Duodenal mucosa (tissue), 2 donors: ENCODE results near the gene EIF2A.

ENCODE experiments used
- H3K27ac ChIP-seq: one replicate; pipeline ENCODE4 v1.7.0; 2013; ENCODE audit warnings: low read depth, low read length
- H3K27me3 ChIP-seq, 2 donors: one replicate each; pipeline ENCODE4 v1.7.0; 2013; ENCODE audit warnings: low read length in 2 of 2, control low read depth in 1 of 2; ENCODE audit not compliant: insufficient read depth in 2 of 2, control insufficient read depth in 1 of 2
- H3K36me3 ChIP-seq, 2 donors: one replicate each; pipeline ENCODE4 v1.7.0; 2013; ENCODE audit warnings: low read length in 2 of 2, control low read depth in 1 of 2; ENCODE audit not compliant: insufficient read depth in 2 of 2, control insufficient read depth in 1 of 2
- H3K4me1 ChIP-seq, 2 donors: one replicate each; pipeline ENCODE4 v1.7.0; 2013; ENCODE audit warnings: low read length in 2 of 2, control low read depth in 1 of 2; ENCODE audit not compliant: insufficient read depth in 2 of 2, control insufficient read depth in 1 of 2
- H3K4me3 ChIP-seq, 2 donors: one replicate each; pipeline ENCODE4 v1.7.0; 2013; ENCODE audit warnings: low read length in 2 of 2, low read depth in 1 of 2
- H3K9ac ChIP-seq, 2 donors: one replicate each; pipeline ENCODE4 v1.7.0; 2013; ENCODE audit warnings: low read length in 2 of 2, low read depth in 1 of 2
- H3K9me3 ChIP-seq, 2 donors: one replicate each; pipeline ENCODE4 v1.7.0; 2013; ENCODE audit warnings: low read length in 2 of 2, control low read depth in 1 of 2; ENCODE audit not compliant: control insufficient read depth in 1 of 2

Gene EIF2A

DNA sequence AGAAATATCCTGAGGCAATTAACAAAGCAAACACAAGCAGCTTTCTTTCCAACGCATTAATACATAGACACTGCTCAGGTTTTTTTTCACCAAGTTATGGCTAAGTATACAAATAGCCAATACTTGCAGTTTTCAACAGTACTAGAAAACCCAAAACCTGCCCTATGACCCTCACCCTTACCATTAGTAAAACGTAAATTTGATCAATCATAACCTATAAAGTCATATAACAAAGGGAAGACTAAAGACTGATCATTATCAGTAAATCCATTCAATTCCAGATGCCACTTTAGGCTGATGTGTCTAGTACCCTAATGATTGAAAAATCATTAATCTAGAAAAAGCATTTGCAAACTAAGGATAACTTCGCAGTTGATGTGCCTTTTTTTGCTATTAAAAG, 3.5 kb upstream of the EIF2A start:
- no peaks in the 10 kb centered on the region for H3K9me3 ChIP-seq
- H3K4me1 ChIP-seq, result peaks cover 16 to 30% of the 10 kb centered on the region in 2 donors

DNA sequence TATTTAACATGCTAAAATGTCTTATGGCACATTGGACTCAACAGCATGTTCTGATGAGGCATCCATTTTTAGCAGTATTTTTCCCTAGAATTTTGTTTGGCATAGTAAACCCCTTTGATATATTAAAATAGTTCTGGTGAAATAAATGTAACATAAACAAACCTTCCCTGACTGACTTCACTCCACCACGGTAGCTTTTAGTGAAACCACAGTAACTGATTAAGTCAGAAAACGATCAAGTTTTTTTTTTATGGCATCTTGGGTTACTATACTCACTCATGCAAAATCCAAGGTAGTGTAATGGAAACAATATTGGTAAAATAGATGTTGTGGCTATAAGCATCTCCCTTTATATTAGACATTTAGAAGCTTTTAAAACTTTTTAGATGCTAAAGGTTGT, 3.1 kb upstream of the EIF2A start:
- Histone ChIP-seq H3K9ac (peak overlapping the region in 1 of 2 donors; percentile 7), H3K27me3 (no peaks in the 10 kb centered on the region), H3K27ac (no peak overlapping the region), H3K9me3 (no peaks in the 10 kb centered on the region), H3K4me1 (peaks cover 19 to 34% of the 10 kb centered on the region in 2 donors), H3K36me3 (peaks cover 0 to 19% of the 10 kb centered on the region in 2 donors), H3K4me3 (no peak overlapping the region)

More for the DNA sequence above, 3.5 kb upstream of the EIF2A start:
- Histone ChIP-seq H3K9ac (peak overlapping the region in 1 of 2 donors; percentile 7), H3K4me3 (no peak overlapping the region), H3K36me3 (peaks cover 0 to 19% of the 10 kb centered on the region in 2 donors), H3K27me3 (no peaks in the 10 kb centered on the region), H3K27ac (no peak overlapping the region)

DNA sequence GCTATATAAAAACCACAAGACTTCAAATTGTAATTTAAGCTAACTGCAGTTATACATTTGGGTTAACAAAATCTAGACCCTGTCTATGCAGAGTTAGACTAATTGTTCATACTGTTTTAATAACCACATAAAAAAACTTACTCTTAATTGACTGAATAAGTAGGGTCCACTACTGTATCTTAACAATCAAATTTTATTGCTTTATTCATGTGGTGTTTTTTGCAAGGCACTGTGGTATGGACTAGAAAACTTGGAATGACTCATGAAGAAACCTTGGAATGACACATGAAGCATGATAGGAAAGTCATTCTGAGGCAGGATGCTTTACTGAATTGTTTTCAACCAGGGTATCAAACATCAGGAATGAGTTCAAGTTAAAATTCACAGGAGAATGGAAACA, 2.5 kb upstream of the EIF2A start:
- no peak overlapping the region for H3K27ac ChIP-seq
- peaks cover 0 to 19% of the 10 kb centered on the region in 2 donors for H3K36me3 ChIP-seq
- H3K4me3 ChIP-seq, result no peak overlapping the region
- H3K9ac ChIP-seq, result no peak overlapping the region
- no peaks in the 10 kb centered on the region for H3K27me3 ChIP-seq
- no peaks in the 10 kb centered on the region for H3K9me3 ChIP-seq
- peaks cover 19 to 34% of the 10 kb centered on the region in 2 donors for H3K4me1 ChIP-seq

DNA sequence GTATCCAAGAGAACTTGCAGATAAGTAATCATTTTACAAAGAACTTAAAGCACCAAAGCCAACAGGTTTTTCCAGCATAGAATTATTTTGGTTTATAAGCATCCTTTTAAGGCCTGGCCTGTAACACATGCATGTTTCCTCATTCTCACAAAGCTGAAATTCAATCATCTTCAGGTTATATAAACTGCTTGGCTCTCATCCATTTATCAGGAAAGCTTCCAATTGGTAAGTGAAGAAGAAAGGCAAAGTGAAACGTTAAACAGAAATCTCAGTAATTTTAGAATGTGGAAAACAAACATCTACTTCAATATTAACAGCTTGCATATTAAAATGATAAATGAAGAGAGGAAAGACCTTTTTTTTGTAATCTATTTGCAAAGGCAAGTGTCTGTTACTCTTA, 1.9 kb upstream of the EIF2A start:
- Histone ChIP-seq H3K9ac (peak overlapping the region; percentile 95 to 97), H3K27ac (no peak overlapping the region), H3K4me1 (peaks cover 19 to 34% of the 10 kb centered on the region in 2 donors), H3K4me3 (peak overlapping the region; percentile 75 to 96), H3K36me3 (peaks cover 0 to 19% of the 10 kb centered on the region in 2 donors), H3K9me3 (no peaks in the 10 kb centered on the region), H3K27me3 (no peaks in the 10 kb centered on the region)

DNA sequence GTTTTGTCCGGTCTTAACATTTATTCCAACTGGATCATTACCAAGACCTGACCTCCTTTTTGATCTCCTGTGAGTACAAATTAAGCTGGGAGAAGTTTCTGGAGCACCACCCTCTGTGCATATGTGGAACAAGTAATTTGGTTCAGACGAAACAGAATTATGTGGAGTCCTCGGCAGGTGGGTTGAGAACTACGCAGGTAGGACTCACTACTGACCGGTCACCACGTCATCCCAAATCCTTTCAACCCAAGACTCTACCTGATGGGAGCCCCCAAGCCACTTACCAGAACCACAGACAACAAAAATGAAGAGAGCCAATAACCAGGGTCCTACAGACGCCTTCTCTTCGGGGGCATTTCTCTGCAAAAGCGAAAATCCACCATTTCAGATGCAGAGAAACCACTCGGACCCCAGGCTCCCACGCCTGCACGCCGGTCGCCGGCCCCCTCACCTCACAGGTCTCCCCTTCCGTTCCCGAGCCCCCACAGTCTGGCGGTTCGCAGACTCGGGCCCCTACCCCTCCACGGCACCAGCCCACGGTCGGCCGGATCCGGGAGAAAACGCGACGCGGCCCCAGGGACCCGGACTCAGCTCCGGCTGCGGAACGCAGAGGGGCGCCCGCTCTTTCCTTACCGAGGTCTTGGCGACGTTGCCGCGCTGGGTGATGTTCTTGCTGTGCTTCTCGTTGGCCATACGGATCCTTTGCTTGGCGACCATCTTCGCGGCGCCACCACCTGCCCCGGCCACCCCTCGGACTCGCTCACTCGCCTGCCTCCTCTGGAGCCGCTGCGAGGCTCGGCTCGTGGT, 965 bp upstream of the EIF2A start:
- Histone ChIP-seq H3K9ac (peak overlapping the region; percentile 95 to 97), H3K36me3 (peaks cover 0 to 21% of the 10 kb centered on the region in 2 donors), H3K27ac (peak overlapping the region; percentile 99), H3K4me3 (peak overlapping the region; percentile 75 to 96), H3K4me1 (peaks cover 19 to 34% of the 10 kb centered on the region in 2 donors), H3K27me3 (no peaks in the 10 kb centered on the region), H3K9me3 (no peaks in the 10 kb centered on the region)

DNA sequence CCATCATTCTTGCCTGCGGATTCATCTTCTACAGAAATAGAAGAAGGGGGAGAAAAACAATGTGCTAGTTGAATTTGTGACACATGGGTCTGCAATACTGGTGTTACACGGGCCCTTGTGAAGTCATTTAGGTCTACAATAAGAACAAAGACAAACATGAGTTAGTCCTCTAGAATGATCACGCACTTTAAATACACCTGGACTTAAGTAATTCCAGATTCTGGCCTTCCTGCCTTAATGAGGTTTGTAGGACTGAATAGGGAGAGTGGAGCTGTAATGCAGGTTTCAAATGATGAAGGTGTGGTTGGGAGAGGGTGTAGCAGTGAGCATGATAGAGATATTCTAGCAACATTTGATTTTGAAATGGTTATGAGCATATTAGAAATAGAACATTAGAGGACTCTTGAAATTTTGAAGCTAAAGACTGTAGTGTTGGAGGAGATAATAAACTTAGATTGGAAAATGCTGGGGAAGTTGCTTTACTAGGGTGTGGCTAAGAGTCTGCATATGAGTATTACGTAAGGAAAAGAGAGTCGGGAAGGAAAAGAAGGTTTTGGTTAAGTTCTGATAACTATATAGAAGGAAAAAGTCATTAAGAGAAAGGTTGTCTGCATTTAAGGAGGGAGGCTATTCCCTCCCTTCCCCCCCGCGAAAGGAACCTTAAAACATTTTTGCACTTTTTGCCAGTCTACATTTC, 606 bp downstream of the EIF2A start:
- peak overlapping the region; percentile 95 to 97 for H3K4me3 ChIP-seq
- H3K36me3 ChIP-seq, result peaks cover 0 to 28% of the 10 kb centered on the region in 2 donors
- peaks cover 19 to 31% of the 10 kb centered on the region in 2 donors for H3K4me1 ChIP-seq
- H3K27me3 ChIP-seq, result no peaks in the 10 kb centered on the region
- peak overlapping the region; percentile 45 to 80 for H3K9ac ChIP-seq
- no peaks in the 10 kb centered on the region for H3K9me3 ChIP-seq
- H3K27ac ChIP-seq, result peak overlapping the region; percentile 99

DNA sequence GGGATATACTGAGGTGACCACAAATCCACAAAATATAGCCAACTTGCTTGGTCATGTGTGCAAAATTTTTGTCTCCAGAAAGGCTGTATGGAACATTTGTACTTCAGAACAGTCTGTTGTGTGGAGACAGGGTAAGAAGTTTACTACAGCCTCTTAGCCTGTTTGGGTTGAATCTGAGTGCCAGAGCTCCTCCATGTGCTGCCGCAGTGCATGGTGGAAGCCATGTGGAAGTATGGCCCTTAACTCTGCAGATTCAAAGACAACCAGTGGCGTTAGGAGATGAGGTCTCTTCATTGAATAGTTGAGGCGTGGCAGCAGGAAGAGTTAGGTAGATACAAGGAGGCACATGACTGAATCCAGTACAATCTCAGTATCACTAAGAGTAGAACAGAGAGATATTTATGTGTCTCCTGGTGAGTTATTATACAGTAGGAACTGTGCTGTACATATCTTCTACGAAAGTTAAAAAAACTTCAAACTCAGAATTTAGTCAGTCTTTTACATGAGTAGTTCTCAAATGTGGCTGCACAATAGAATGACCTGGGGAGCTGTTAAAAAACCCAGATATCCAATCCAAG, 9.4 kb downstream of the EIF2A start:
- no peak overlapping the region for H3K4me3 ChIP-seq
- H3K9me3 ChIP-seq, result no peaks in the 10 kb centered on the region
- H3K27ac ChIP-seq, result no peak overlapping the region
- H3K9ac ChIP-seq, result no peak overlapping the region
- peaks cover 14 to 47% of the 10 kb centered on the region in 2 donors for H3K36me3 ChIP-seq
- H3K4me1 ChIP-seq, result no peaks in the 10 kb centered on the region
- H3K27me3 ChIP-seq, result no peaks in the 10 kb centered on the region

DNA sequence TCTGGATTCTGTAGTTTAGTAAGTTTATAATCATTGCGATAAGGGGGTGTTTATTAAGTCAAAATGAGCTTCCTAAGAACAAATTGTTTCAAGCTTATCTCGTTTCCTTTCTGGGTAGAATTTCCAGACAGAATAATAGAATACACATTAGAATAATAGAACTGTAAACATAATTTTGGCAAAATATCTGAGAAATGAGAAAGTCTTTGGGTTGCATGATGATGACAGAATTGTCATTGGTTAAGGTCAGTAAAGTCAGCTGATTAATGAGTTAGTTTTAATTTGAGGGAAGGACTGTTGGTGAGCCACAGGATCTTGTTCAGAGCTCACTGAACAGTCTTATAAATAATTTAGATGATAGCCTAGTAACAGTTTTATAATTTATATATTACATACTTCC, 10.2 kb downstream of the EIF2A start:
- Histone ChIP-seq H3K4me1 (no peaks in the 10 kb centered on the region), H3K27me3 (no peaks in the 10 kb centered on the region), H3K9ac (no peak overlapping the region), H3K36me3 (peaks cover 14 to 44% of the 10 kb centered on the region in 2 donors), H3K4me3 (no peak overlapping the region), H3K27ac (no peak overlapping the region), H3K9me3 (no peaks in the 10 kb centered on the region)

DNA sequence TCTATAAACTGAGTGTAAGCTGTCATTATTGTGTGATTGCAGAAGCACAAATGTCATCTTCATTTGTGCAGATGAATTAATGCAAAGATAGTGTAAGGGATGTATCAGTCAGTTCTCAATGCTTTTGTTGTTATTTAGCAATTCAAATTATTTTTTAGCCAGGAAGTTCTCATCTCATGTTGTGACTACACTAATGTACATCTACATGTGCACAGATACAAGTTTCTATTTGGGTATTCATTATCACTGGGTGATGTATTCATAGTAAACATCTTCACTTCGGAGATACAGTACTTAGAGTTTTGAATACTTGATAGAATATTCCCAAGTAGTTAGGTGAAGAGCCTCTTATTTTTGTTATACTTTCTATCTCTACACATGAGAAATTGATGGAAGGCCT, 11.1 kb downstream of the EIF2A start:
- no peaks in the 10 kb centered on the region for H3K27me3 ChIP-seq
- H3K36me3 ChIP-seq, result peaks cover 14 to 39% of the 10 kb centered on the region in 2 donors
- no peak overlapping the region for H3K4me3 ChIP-seq
- H3K27ac ChIP-seq, result no peak overlapping the region
- no peaks in the 10 kb centered on the region for H3K9me3 ChIP-seq
- no peaks in the 10 kb centered on the region for H3K4me1 ChIP-seq
- no peak overlapping the region for H3K9ac ChIP-seq

DNA sequence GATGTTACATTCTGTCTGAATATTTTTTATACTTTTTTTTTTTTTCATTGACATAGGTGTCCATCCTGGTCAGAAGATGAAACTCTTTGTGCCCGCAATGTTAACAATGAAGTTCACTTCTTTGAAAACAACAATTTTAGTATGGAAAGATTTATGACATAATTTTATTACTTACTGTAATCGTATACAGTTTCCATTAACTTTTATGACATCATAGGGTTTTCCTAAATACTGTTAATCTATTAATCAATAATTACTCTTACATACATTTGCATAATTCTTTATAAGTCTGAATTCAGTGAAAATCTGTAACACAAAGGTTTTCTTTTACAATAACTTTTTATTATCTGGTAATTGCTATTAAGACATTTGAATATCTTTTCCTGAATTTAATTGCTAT, 17.7 kb downstream of the EIF2A start:
- Histone ChIP-seq H3K4me1 (no peaks in the 10 kb centered on the region), H3K9me3 (no peaks in the 10 kb centered on the region), H3K27ac (no peak overlapping the region), H3K36me3 (peaks cover 6 to 37% of the 10 kb centered on the region in 2 donors), H3K4me3 (no peak overlapping the region), H3K9ac (no peak overlapping the region), H3K27me3 (no peaks in the 10 kb centered on the region)
